IPS-15b (cell line): Measurements from ENCODE around the gene DCAF11.

Experiments used
- H3K27me3 ChIP-seq: one replicate; pipeline ENCODE4 v1.6.1; 2013; ENCODE audit warnings: low read length; ENCODE audit not compliant: control insufficient read depth, insufficient read depth
- H3K36me3 ChIP-seq: one replicate; pipeline ENCODE4 v1.6.1; 2013; ENCODE audit warnings: low read length; ENCODE audit not compliant: control insufficient read depth, insufficient read depth
- H3K4me1 ChIP-seq: one replicate; pipeline ENCODE4 v1.6.1; 2013; ENCODE audit warnings: mild to moderate bottlenecking, low read length; ENCODE audit not compliant: control insufficient read depth, insufficient read depth
- H3K4me3 ChIP-seq: one replicate; pipeline ENCODE4 v1.5.1; 2013; ENCODE audit warnings: low read depth, low read length
- H3K9ac ChIP-seq: one replicate; pipeline ENCODE4 v1.6.1; 2013; ENCODE audit warnings: low read depth, mild to moderate bottlenecking, low read length
- H3K9me3 ChIP-seq: one replicate; pipeline ENCODE4 v1.6.1; 2013; ENCODE audit warnings: mild to moderate bottlenecking, low read length; ENCODE audit not compliant: control insufficient read depth, insufficient read depth

DCAF11 gene

DNA sequence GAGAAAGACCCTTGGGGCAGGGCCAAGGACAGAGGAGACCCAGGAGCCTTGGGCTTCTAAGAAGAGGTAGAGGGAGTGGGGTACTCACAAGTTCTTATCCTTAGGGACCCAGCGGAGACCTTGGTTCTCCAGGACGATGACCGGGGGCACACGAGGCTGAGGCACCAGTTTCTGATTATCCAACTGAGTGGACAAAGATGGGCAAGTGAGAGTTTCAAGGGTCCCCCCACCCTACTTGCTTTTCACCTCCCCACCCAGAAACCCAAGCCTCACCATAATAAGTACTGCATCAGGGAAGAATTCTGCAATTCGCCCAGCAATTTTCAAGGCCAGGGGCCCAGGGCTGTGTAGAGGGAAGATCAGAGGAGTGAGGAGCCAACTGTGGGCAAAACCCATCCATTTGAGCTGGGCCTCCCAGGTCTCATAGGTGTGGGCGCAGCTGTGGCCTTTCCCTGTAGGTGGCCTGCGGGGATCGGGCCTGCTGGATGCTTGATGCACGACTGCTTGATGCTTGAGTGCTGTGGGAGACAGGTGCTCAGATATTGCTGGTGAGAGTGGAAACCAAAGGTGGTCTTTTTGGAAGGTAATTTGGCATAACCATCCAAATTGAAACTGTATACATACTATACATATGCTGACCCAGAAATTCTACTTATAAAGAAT, 24.8 kb downstream of the DCAF11 start:
- Histone ChIP-seq H3K4me3 (peak overlapping the region; percentile 18), H3K4me1 (peaks cover 9% of the 10 kb centered on the region), H3K9ac (no peak overlapping the region), H3K36me3 (peaks cover 27% of the 10 kb centered on the region), H3K27me3 (no peaks in the 10 kb centered on the region), H3K9me3 (no peaks in the 10 kb centered on the region)

DNA sequence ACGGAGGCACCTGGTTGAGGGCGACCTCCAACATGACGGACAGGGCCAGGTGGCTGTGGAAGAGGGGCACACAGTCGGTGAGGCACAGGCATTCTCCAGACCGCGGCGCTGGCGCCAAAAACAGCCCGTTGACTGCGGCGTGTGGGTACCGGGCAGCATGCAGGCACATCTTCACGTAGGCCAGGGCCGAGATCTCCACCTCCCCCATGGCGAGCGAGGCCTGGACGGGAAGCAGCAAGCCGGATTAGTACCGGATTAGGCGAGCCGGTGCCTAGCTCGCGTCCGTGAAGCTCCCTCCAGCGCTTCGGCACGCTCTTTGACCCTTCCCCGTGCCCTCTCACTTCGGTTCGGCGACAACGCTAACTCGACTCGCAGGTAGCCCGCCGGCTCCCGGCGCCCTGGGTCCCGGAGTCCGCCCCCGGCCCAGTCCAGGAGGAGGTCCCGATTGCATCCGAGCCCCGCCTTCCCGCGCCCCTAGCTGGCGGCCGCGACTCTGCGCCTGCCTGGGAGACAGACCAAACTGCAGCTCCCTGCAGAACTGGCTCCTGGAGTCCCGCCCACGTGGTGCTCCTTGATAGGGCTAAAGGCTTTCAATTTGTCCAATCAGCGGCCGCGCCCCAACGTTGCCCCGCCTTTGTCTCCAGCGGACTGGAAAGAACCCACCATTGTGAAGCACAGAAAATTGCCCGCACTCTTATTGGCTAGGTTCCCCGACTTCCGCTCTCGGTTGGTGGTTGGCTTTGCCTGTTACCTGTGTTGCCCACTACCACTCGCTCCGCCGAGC, 26.7 kb downstream of the DCAF11 start, which contains the start of gene EMC9:
EMC9 (minus strand) TSS at position 495 of the 784 bp plus-strand sequence; CDS start at position 208, 287 bp downstream.
- H3K9me3 ChIP-seq: no peaks in the 10 kb centered on the region
- H3K36me3 ChIP-seq: peaks cover 27% of the 10 kb centered on the region
- H3K4me1 ChIP-seq: peaks cover 9% of the 10 kb centered on the region

DNA sequence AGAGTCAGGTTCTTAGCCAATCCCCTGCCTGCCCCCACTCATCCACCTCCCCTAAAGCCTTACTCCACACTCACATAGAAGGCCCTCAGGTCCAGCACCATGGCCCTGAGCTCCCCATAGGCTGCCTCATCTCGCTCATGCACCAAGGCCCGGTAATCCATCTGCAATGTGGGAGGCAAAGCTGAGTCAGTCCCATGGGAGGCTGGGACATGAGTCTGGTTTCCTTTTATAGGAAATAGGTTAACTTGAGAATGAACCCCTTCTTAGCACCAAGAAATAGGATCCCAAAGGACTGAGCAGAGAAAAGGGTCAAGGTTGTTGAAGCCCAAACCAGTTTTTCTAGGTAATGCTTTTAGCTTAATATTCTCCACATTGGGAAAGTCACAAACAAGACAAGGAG, 28.9 kb downstream of the DCAF11 start:
- Histone ChIP-seq H3K36me3 (peaks cover 21% of the 10 kb centered on the region), H3K27me3 (no peaks in the 10 kb centered on the region), H3K9ac (no peak overlapping the region), H3K4me1 (peaks cover 4% of the 10 kb centered on the region), H3K9me3 (no peaks in the 10 kb centered on the region), H3K4me3 (no peak overlapping the region)

More for the DNA sequence above, 26.7 kb downstream of the DCAF11 start, which contains the start of gene EMC9:
- Histone ChIP-seq H3K4me3 (peak within 1 kb of the TSS; percentile 99), H3K9ac (peak within 1 kb of the TSS; percentile 91), H3K27me3 (no peaks in the 10 kb centered on the region)

DNA sequence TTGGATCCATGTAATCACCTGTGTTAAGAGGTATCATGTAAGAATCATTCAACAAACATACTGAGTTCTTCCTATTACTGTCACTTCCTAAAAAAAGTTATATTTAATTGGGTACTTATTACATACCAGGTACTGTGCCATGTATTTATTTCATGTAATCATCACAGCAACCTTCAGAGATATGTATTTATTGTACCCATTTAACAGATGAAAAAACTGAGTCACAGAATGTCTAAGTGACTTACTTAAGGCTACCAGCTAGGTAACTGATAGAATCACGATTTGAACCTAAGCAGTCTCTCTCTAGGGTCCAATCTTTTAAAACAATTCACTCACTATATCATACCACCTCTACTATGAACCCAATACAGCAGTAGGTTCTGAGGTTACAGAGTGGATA, 29.9 kb downstream of the DCAF11 start:
- Histone ChIP-seq H3K4me3 (no peak overlapping the region), H3K9me3 (no peaks in the 10 kb centered on the region), H3K9ac (no peak overlapping the region), H3K4me1 (peaks cover 6% of the 10 kb centered on the region), H3K27me3 (no peaks in the 10 kb centered on the region), H3K36me3 (peaks cover 18% of the 10 kb centered on the region)

DNA sequence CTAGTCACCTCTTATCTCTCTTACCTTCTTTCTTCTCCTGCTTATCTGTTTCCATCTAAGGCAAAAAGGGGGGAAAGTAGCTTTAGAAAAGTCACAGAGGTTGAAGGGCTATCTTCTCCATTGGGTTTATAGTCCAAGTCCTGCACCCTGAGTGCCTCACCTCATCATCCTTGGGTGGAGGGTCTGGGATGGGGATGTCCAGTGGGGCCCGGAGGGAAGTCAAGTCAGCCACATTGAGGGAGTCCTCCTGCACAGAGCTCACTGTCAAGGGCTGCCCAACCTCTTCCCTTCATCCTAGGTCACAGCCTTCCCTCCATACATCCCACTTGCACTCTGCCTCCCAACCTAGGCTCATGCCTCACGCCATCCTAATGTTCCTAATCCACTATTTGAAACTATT, 30.6 kb downstream of the DCAF11 start:
- Histone ChIP-seq H3K36me3 (peaks cover 24% of the 10 kb centered on the region), H3K4me1 (peaks cover 3% of the 10 kb centered on the region), H3K9ac (no peak overlapping the region), H3K27me3 (no peaks in the 10 kb centered on the region), H3K9me3 (no peaks in the 10 kb centered on the region), H3K4me3 (peak overlapping the region; percentile 92)

DNA sequence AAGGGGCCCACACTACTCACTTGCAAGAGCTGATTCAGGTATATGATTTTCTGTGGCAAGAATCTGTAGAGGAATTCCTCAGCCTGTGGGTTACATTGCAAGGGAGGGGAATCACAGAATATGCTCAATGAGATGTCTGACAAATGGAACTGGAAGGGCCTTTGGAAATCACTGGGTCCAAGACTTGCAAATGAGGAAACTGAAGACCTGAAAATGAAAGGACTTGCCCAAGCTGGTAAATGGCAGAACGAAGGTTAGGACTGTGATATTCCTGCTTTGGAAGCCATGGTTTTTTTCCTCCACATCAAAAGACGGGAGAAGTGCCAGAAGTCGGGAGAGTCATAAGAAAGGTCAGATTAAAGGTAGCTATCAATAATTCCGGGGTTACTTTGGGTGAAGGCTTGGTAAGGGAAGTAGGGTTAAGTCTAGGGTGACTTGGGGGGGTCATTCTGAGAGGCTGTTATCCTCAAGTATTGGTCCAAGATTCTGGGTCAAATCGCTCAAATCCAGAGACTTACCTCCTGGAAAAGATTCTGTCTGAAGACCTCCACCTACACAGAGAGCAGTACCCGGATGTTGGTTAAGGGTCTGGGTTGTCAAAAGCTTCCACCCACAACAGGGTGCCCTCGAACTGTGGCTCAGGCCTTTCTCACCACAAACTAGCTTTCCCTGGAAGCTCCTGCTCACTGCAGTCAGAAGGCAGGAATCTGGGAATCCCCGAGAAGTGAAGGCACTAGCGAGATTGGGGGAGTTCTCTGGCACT, 31.3 kb downstream of the DCAF11 start:
- H3K4me1 ChIP-seq: peaks cover 3% of the 10 kb centered on the region
- peaks cover 28% of the 10 kb centered on the region for H3K36me3 ChIP-seq
- H3K27me3 ChIP-seq: no peaks in the 10 kb centered on the region
- peak overlapping the region; percentile 87 for H3K9ac ChIP-seq
- no peaks in the 10 kb centered on the region for H3K9me3 ChIP-seq
- H3K4me3 ChIP-seq: peak overlapping the region; percentile 92

DNA sequence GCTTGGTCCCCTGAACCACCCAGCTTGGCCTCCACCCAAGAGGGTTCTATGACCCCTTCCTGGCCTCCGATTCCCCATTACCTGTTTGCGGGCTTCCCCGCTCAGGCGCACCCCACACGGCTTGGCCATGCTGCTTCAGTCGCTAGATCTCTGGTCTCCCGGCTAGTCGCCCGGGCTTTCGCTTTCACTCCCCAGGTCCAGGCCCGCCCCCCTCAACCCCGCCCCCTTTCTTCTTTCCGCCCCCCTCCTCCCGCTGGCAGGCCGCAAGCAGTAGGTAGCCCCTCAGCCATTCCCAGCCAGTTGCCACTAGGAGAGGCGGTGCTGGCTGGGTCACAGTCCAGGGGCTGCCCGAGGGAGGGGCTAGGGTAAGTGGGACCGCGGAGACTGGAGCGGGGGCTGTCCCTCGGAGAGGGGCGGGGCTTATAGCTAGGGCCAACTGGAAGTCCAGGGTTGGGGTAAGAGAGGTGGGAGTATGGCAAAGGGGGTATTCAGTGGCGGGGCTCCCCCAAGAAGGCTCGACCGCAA, 31.9 kb downstream of the DCAF11 start, which contains the start of gene PSME2:
PSME2 (minus strand) TSS at position 158 of the 525 bp plus-strand sequence; CDS start at position 129, 29 bp downstream.
- Histone ChIP-seq H3K36me3 (peaks cover 34% of the 10 kb centered on the region), H3K9me3 (no peaks in the 10 kb centered on the region), H3K4me3 (peak within 1 kb of the TSS; percentile 98), H3K4me1 (peaks cover 3% of the 10 kb centered on the region), H3K27me3 (no peaks in the 10 kb centered on the region), H3K9ac (peak within 1 kb of the TSS; percentile 87)

DNA sequence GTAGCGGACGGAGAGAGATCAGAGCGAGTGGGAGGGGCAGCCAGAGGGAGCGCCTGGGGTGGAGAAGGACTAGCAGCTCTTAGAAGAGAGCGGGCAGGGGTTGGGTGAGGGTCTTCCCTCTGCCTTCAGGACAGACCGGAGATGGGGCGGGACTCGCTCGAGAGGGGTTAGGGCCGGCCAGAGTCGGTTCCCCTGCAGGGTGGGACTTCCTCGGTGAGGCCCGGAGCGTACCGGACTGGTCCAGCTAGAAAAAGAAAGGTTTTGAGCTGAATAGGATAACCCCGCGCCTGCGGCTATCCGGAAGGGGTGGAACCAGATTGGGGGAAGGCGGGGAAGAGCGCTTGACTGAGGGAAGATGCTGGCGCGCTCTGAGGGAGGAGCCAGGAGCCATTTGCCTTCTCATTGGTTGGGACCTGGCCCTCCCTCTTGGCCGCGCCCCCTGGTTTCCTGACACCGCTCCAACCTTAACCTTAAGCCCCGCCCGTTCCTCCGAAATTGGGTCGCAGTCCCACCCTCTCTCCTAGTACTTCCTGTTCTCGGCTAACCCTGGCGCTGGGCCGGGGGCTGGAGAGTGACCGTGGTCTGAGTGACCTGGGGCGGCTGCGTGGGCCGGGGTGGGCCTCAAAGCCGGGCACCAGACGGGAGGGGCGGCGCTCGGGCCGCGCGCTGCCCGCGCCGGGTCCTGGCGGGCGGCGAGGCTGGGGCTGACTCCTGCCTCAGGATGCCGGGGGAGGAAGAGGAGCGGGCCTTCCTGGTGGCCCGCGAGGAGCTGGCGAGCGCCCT, 32.6 kb downstream of the DCAF11 start, which contains the start of gene RNF31:
RNF31 (plus strand) TSS at position 521 of the 783 bp plus-strand sequence; CDS start at position 722, 201 bp downstream.
- H3K9me3 ChIP-seq: no peaks in the 10 kb centered on the region
- H3K36me3 ChIP-seq: peaks cover 40% of the 10 kb centered on the region
- peak within 1 kb of the TSS; percentile 98 for H3K4me3 ChIP-seq
- H3K9ac ChIP-seq: peak within 1 kb of the TSS; percentile 87
- H3K4me1 ChIP-seq: peaks cover 3% of the 10 kb centered on the region
- H3K27me3 ChIP-seq: no peaks in the 10 kb centered on the region

DNA sequence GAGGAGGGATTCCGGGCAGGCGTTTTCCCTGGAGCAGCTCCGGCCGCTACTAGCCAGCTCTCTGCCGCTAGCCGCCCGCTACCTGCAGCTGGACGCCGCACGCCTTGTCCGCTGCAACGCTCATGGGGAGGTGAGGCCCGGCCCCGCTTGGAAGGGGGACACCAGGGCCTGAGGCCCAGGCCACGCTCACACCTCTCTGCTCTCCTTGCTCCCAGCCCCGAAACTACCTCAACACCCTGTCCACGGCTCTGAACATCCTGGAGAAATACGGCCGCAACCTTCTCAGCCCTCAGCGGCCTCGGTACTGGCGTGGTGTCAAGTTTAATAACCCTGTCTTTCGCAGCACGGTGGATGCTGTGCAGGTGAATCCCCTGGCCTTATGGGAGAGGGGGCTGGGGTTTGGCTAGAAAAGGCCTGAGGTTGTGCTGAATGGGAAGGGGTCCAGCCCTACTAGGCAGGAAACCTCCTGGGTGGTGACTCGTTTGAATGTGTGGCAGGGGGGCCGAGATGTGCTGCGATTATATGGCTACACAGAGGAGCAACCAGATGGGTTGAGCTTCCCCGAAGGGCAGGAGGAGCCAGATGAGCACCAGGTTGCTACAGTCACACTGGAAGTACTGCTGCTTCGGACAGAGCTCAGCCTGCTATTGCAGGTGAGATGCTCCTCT, 33.3 kb downstream of the DCAF11 start:
- no peaks in the 10 kb centered on the region for H3K27me3 ChIP-seq
- peak overlapping the region; percentile 98 for H3K4me3 ChIP-seq
- peaks cover 44% of the 10 kb centered on the region for H3K36me3 ChIP-seq
- no peaks in the 10 kb centered on the region for H3K9me3 ChIP-seq
- H3K4me1 ChIP-seq: peaks cover 3% of the 10 kb centered on the region
- peak overlapping the region; percentile 81 for H3K9ac ChIP-seq

DNA sequence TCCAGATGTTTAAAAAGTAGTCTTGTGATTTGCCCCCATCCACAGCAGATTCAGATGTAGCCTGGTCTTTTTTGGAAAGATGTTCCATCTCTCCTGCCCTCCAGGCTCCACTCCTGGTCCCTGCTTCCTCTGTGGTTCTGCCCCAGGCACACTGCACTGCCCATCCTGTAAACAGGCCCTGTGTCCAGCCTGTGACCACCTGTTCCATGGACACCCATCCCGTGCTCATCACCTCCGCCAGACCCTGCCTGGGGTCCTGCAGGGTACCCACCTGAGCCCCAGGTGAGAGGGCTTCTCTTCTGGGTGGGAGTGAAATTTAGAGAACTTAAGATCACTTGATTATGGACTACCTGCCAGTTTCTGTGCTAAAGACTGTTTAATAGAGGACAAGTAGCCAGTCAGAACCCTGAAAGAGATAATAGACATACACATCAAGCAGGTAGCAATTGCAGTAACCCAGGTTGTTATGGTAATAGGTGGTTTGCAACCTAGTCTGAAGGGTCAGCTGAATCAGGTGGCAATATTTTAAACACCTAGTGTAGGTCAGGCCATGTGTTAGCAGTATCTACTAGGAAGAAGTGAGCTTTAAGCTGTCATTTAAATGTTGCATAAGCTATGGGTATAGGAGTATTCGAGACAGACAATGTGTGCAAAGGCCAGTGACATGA, 34.9 kb downstream of the DCAF11 start:
- Histone ChIP-seq H3K36me3 (peaks cover 38% of the 10 kb centered on the region), H3K27me3 (no peaks in the 10 kb centered on the region), H3K4me3 (no peak overlapping the region), H3K9ac (no peak overlapping the region), H3K9me3 (no peaks in the 10 kb centered on the region), H3K4me1 (peaks cover 3% of the 10 kb centered on the region)
